Epidermal melanocyte (primary cell): ENCODE results near the gene NTRK1.
"Not testable (repeated sequence)": the region's sequence is repeated elsewhere in the genome, so short reads cannot be mapped to it uniquely, and the experiment has no call there.

Source experiments
- DNase-seq: peaks from one replicate; pipeline ENCODE4 v3.0.0; 2011; ENCODE audit warnings: low spot score; ENCODE audit not compliant: insufficient read length

Gene NTRK1

GRCh38 chr1:156912861-156913808 is 52.5 kb downstream of the NTRK1 start:
- DNase-seq = no peak

- DNase-seq = no peak
These were observed 53.2 kb downstream of the NTRK1 start for GRCh38 chr1:156913809-156914387.

- no peak for DNase-seq
These were observed 53.8 kb downstream of the NTRK1 start for GRCh38 chr1:156914440-156914856.

- DNase-seq = peak; percentile 84
These were observed 59.8 kb downstream of the NTRK1 start, which contains the start of gene LRRC71 for GRCh38 chr1:156920233-156921052. Gene LRRC71, plus strand, starts transcription at chr1:156920632. Its CDS starts 172 bp downstream, at chr1:156920804.

- no peak for DNase-seq
These were observed 60.4 kb downstream of the NTRK1 start for GRCh38 chr1:156921053-156921529.

GRCh38 chr1:156922986-156923669 is 62.5 kb downstream of the NTRK1 start:
- no peak for DNase-seq

GRCh38 chr1:156923670-156924477 is 63.2 kb downstream of the NTRK1 start:
- no peak for DNase-seq

- DNase-seq = no peak
These were observed 64.0 kb downstream of the NTRK1 start for GRCh38 chr1:156924478-156925153.

GRCh38 chr1:156925154-156926010 is 64.7 kb downstream of the NTRK1 start:
- DNase-seq = no peak

- DNase-seq = no peak
These were observed 65.5 kb downstream of the NTRK1 start for GRCh38 chr1:156926175-156926574.

- not testable (repeated sequence) for DNase-seq
These were observed 66.0 kb downstream of the NTRK1 start for GRCh38 chr1:156926695-156927094.

- DNase-seq = no peak
These were observed 66.8 kb downstream of the NTRK1 start for GRCh38 chr1:156927215-156928042.

- no peak for DNase-seq
These were observed 67.5 kb downstream of the NTRK1 start for GRCh38 chr1:156928043-156928602.

GRCh38 chr1:156929596-156930238 is 69.1 kb downstream of the NTRK1 start:
- DNase-seq = no peak

GRCh38 chr1:156930483-156930882 is 69.8 kb downstream of the NTRK1 start:
- DNase-seq = no peak
